Gastroesophageal sphincter (tissue), 3 donors: Measurements from ENCODE around the gene CYREN.

Experiments
- EP300 ChIP-seq: sonication (generic); formaldehyde crosslinking; IDR thresholded peaks from one replicate; pipeline ENCODE4 v1.6.1; 2017; ENCODE audit warnings: antibody characterized with exemption, mild to moderate bottlenecking
- TF ChIP-seq, protein P1 (sequence below), 4 experiments: fragments of 200-600 bp in 2 of 4; fragments of 450-650 bp in 2 of 4; sonication (generic) in 1 of 4; IDR thresholded peaks; one replicate each; pipeline ENCODE4 v1.5.1; 2017 to 2019; ENCODE audit warnings: antibody characterized with exemption in 4 of 4, mild to moderate bottlenecking in 2 of 4, moderate library complexity in 2 of 4

DNA sequence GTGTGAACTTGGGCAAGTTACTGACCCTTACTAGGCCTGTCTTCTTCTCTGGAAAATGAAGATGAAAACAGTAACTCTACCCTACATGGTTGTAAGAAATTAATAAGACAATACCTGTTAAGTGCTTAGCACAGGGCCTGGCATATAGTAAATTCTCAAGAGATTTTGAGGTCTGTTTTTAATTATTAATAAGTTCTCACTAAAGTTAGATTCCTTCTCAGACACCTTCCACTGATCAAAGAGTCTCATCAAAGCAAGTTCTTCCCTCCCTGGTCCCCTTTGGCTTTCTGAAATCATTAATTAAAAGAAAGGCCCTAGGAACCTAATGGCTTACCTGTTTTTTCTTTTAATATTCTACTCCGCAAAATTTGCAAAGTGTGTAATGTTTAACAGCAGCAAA lies 18.1 kb downstream of the CYREN start:
- no peak for TF ChIP-seq EP300
- TF ChIP-seq, protein P1, sequence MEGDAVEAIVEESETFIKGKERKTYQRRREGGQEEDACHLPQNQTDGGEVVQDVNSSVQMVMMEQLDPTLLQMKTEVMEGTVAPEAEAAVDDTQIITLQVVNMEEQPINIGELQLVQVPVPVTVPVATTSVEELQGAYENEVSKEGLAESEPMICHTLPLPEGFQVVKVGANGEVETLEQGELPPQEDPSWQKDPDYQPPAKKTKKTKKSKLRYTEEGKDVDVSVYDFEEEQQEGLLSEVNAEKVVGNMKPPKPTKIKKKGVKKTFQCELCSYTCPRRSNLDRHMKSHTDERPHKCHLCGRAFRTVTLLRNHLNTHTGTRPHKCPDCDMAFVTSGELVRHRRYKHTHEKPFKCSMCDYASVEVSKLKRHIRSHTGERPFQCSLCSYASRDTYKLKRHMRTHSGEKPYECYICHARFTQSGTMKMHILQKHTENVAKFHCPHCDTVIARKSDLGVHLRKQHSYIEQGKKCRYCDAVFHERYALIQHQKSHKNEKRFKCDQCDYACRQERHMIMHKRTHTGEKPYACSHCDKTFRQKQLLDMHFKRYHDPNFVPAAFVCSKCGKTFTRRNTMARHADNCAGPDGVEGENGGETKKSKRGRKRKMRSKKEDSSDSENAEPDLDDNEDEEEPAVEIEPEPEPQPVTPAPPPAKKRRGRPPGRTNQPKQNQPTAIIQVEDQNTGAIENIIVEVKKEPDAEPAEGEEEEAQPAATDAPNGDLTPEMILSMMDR (IDR thresholded peaks at IDR 0.05) = no peak
